T-cell (primary cell): ENCODE results near the gene RALGAPB. TPM values are rescaled to one million over a fixed set of nuclear protein-coding genes. Genes with fewer than 3 reads are reported as not detected.

Experiments used
- ATAC-seq, 4 experiments: fragments of 200-7000 bp in 3 of 4; fragments of 150-1000 bp in 1 of 4; cut with Tn5 transposase; replicated peaks in 1 of 4; 1 replicate in 3 of 4; 2 replicates in 1 of 4; pipeline ENCODE4 v1.10.0; 2021; ENCODE audit warnings: moderate library complexity in 3 of 4, mild to moderate bottlenecking in 2 of 4, moderate number of reproducible peaks in 1 of 4
- CTCF ChIA-PET, 2 donors: fragments of 300-600 bp; sonication (Branson Sonifier 250); formaldehyde crosslinking; loops; one replicate each; lab custom pipeline; 2022; ENCODE audit warnings: antibody characterized with exemption in 2 of 2; lab: Charles Lee
- POLR2A ChIA-PET, 2 donors: fragments of 300-600 bp; sonication (Branson Sonifier 250); formaldehyde crosslinking; loops; one replicate each; lab custom pipeline; 2022; ENCODE audit warnings: antibody characterized with exemption in 2 of 2; lab: Charles Lee
- DNase-seq, 35 experiments: peaks; one replicate each; pipeline versions ENCODE4 v3.0.0 to v3.0.0-alpha.2; 2013 to 2023
- H3K27ac ChIP-seq: one replicate; pipeline ENCODE4 v1.5.1; 2013; ENCODE audit warnings: low read length
- H3K27me3 ChIP-seq, 2 experiments: replicated peaks in 1 of 2; 1 replicate in 1 of 2; 2 replicates in 1 of 2; pipeline versions ENCODE4 v1.6.1 to v1.7.0; 2013; ENCODE audit warnings: low read length in 1 of 2, mixed read lengths in 1 of 2; ENCODE audit not compliant: control insufficient read depth in 2 of 2, insufficient read depth in 2 of 2; ENCODE audit errors: extremely low read depth in 1 of 2
- H3K36me3 ChIP-seq, 2 donors: 1 replicate in 1 of 2; 2 replicates in 1 of 2; pipeline versions ENCODE4 v1.6.1 to v1.7.0; 2013; ENCODE audit warnings: low read length in 1 of 2; ENCODE audit not compliant: control insufficient read depth in 2 of 2, insufficient read depth in 1 of 2; ENCODE audit errors: extremely low read depth in 1 of 2
- H3K4me1 ChIP-seq, 2 experiments: 1 replicate in 1 of 2; 2 replicates in 1 of 2; pipeline versions ENCODE4 v1.6.1 to v1.7.0; 2013; ENCODE audit warnings: low read length in 2 of 2, mixed read lengths in 1 of 2; ENCODE audit not compliant: insufficient read depth in 2 of 2, control insufficient read depth in 1 of 2; ENCODE audit errors: extremely low read depth in 1 of 2
- H3K4me3 ChIP-seq, 2 donors: 1 replicate in 1 of 2; 2 replicates in 1 of 2; pipeline versions ENCODE4 v1.5.1 to v1.7.0; 2013; ENCODE audit warnings: mild to moderate bottlenecking in 2 of 2, low read length in 1 of 2, moderate library complexity in 1 of 2; ENCODE audit not compliant: control insufficient read depth in 1 of 2; ENCODE audit errors: extremely low read depth in 1 of 2
- H3K9me3 ChIP-seq: 2 replicates; pipeline ENCODE4 v1.7.0; 2013
- H3K27ac Mint-ChIP-seq, 2 donors: one replicate each; pipeline ENCODE4 v1.8.0; 2020 to 2021; ENCODE audit warnings: mild to moderate bottlenecking in 2 of 2, mixed read lengths in 2 of 2
- H3K27me3 Mint-ChIP-seq, 2 donors: one replicate each; pipeline ENCODE4 v1.8.0; 2021 to 2022; ENCODE audit warnings: mixed read lengths in 2 of 2
- H3K36me3 Mint-ChIP-seq: one replicate; pipeline ENCODE4 v1.8.0; 2021; ENCODE audit warnings: mixed read lengths
- H3K4me1 Mint-ChIP-seq, 3 donors: one replicate each; pipeline ENCODE4 v1.8.0; 2020 to 2022; ENCODE audit warnings: mixed read lengths in 3 of 3, mild to moderate bottlenecking in 1 of 3
- H3K4me3 Mint-ChIP-seq, 3 donors: one replicate each; pipeline ENCODE4 v1.8.0; 2020 to 2022; ENCODE audit warnings: mild to moderate bottlenecking in 3 of 3, mixed read lengths in 3 of 3, moderate library complexity in 3 of 3
- H3K9me3 Mint-ChIP-seq, 3 donors: one replicate each; pipeline ENCODE4 v1.8.0; 2020 to 2022; ENCODE audit warnings: mixed read lengths in 3 of 3
- WGBS: methylation state at CpG from one replicate; pipeline ENCODE4 v1.1.5; 2013; ENCODE audit warnings: missing lambda C conversion rate; ENCODE audit not compliant: insufficient coverage; 5-methylcytosine and 5-hydroxymethylcytosine counted together
- total RNA-seq, 35 experiments: library from RNA in 6 of 35; stranded (reverse) in 6 of 35; fragments of 120-200 nt in 1 of 35; gene quantifications; one replicate each; pipeline versions ENCODE4 v1.2.1 to v1.2.4 and lab custom pipeline; 2013 to 2026

The RALGAPB gene
- total RNA-seq, 5 donors from 2014 or later (not counting 1 experiment from before 2014, with no cell fraction given) = 42.7 to 50.1 (median 46.1) TPM

GRCh38 chr20:38441916-38442315 is 30.7 kb upstream of the RALGAPB start:
- no peak overlapping the region for H3K4me3 ChIP-seq
- no peaks in the 10 kb centered on the region for H3K36me3 ChIP-seq
- DNase-seq = no peak
- peaks cover 0 to 23% of the 10 kb centered on the region in 2 experiments for H3K27me3 ChIP-seq
- H3K4me1 ChIP-seq = peaks cover 0 to 12% of the 10 kb centered on the region in 2 experiments
- Mint-ChIP-seq H3K27me3 (peaks cover 7 to 16% of the 10 kb centered on the region in 2 donors), H3K4me1 (peaks cover 7 to 11% (median 10%) of the 10 kb centered on the region in 3 donors), H3K9me3 (no peaks in the 10 kb centered on the region), H3K4me3 (no peak overlapping the region), H3K36me3 (no peaks in the 10 kb centered on the region), H3K27ac (no peak overlapping the region)
- 77% methylated on average over 9 of the region's 9 CpGs for WGBS
- ChIA-PET CTCF (no interaction called here), POLR2A (no interaction called here)
- no peaks in the 10 kb centered on the region for H3K9me3 ChIP-seq
- no peak for ATAC-seq
- no peak overlapping the region for H3K27ac ChIP-seq

GRCh38 chr20:38445381-38445796 is 27.3 kb upstream of the RALGAPB start:
- H3K36me3 Mint-ChIP-seq = peaks cover 17% of the 10 kb centered on the region
- CTCF ChIA-PET = interaction anchor here (1.0 to 3.2 kb wide), 7 partner anchors 11 to 47 kb away, joined by 3 to 72 read pairs (median 3); partner anchors contain the start of genes SNHG17 (in 2 of the 2) and RALGAPB (in 1 of the 2)
- 90% methylated on average over 2 of the region's 3 CpGs for whole genome bisulfite sequencing
- H3K4me1 ChIP-seq = peaks cover 0 to 19% of the 10 kb centered on the region in 2 experiments
- no peak overlapping the region for H3K27ac ChIP-seq
- H3K27me3 Mint-ChIP-seq = peaks cover 7 to 10% of the 10 kb centered on the region in 2 donors
- POLR2A ChIA-PET = interaction anchor here in 1 of 2 donors (3.2 kb wide), 1 partner anchor 11 kb away, joined by 23 read pairs; the partner anchor contains the start of gene SNHG17
- H3K9me3 Mint-ChIP-seq = no peaks in the 10 kb centered on the region
- no peak for ATAC-seq
- no peak overlapping the region for H3K27ac Mint-ChIP-seq
- H3K4me3 Mint-ChIP-seq = no peak overlapping the region
- peaks cover 0 to 8% of the 10 kb centered on the region in 2 donors for H3K36me3 ChIP-seq
- H3K27me3 ChIP-seq = peaks cover 0 to 16% of the 10 kb centered on the region in 2 experiments
- no peaks in the 10 kb centered on the region for H3K9me3 ChIP-seq
- H3K4me1 Mint-ChIP-seq = peaks cover 27 to 31% (median 29%) of the 10 kb centered on the region in 3 donors
- no peak overlapping the region for H3K4me3 ChIP-seq
- DNase-seq = no peak

- Histone ChIP-seq H3K4me3 (peak overlapping the region; percentile 73 to 75), H3K27ac (peak overlapping the region; percentile 70), H3K4me1 (peaks cover 0 to 19% of the 10 kb centered on the region in 2 experiments), H3K27me3 (peaks cover 0 to 11% of the 10 kb centered on the region in 2 experiments), H3K9me3 (no peaks in the 10 kb centered on the region), H3K36me3 (peaks cover 0 to 11% of the 10 kb centered on the region in 2 donors)
- WGBS = 79% methylated on average over 5 of the region's 6 CpGs
- Mint-ChIP-seq H3K4me1 (peaks cover 27 to 31% (median 29%) of the 10 kb centered on the region in 3 donors), H3K27ac (peak overlapping the region; percentile 81 to 86), H3K27me3 (peaks cover 6 to 7% of the 10 kb centered on the region in 2 donors), H3K4me3 (peak overlapping the region; percentile 83 to 89 (median 87)), H3K36me3 (peaks cover 23% of the 10 kb centered on the region), H3K9me3 (no peaks in the 10 kb centered on the region)
- ATAC-seq (peak in 1 of 4 experiments; percentile 48), DNase-seq (no peak)
- ChIA-PET POLR2A (interaction anchor here (0.6 to 3.2 kb wide), 4 partner anchors 11 to 34 kb away, joined by 3 to 23 read pairs (median 4); partner anchors contain the start of genes RALGAPB (in 1 of the 2) and SNHG17 (in 1 of the 2)), CTCF (interaction anchor here (0.6 to 3.2 kb wide), 12 partner anchors 8 to 128 kb away, joined by 3 to 72 read pairs (median 3); partner anchors contain the start of genes SNHG17 (in 2 of the 2) and RALGAPB (in 1 of the 2))
Observed at GRCh38 chr20:38445901-38446425, 26.7 kb upstream of the RALGAPB start.

GRCh38 chr20:38446441-38447209 is 26.0 kb upstream of the RALGAPB start:
- H3K9me3 Mint-ChIP-seq = no peaks in the 10 kb centered on the region
- CTCF ChIA-PET = interaction anchor here (0.6 to 3.2 kb wide), 14 partner anchors 9 to 127 kb away, joined by 3 to 72 read pairs (median 3); partner anchors contain the start of genes SNHG17 (in 2 of the 2) and RALGAPB (in 1 of the 2)

GRCh38 chr20:38447251-38447661 is 25.4 kb upstream of the RALGAPB start:
- peaks cover 27 to 31% (median 29%) of the 10 kb centered on the region in 3 donors for H3K4me1 Mint-ChIP-seq
- peak overlapping the region; percentile 83 to 89 (median 87) for H3K4me3 Mint-ChIP-seq
- DNase-seq (no peak), ATAC-seq (no peak)
- WGBS = 70% methylated on average over 11 of the region's 12 CpGs
- ChIA-PET CTCF (interaction anchor here (0.6 to 3.2 kb wide), 6 partner anchors 10 to 25 kb away, joined by 3 to 72 read pairs (median 16); partner anchors contain the start of genes SNHG17 (in 2 of the 2) and RALGAPB (in 1 of the 2)), POLR2A (interaction anchor here (0.6 to 3.2 kb wide), 6 partner anchors 10 to 564 kb away, joined by 3 to 23 read pairs (median 4); partner anchors contain the start of gene SNHG17 (in 1 of the 2))
- peak overlapping the region; percentile 73 to 75 for H3K4me3 ChIP-seq
- no peaks in the 10 kb centered on the region for H3K9me3 Mint-ChIP-seq
- H3K4me1 ChIP-seq = peaks cover 0 to 19% of the 10 kb centered on the region in 2 experiments
- H3K27ac ChIP-seq = peak overlapping the region; percentile 70
- no peaks in the 10 kb centered on the region for H3K9me3 ChIP-seq
- H3K27ac Mint-ChIP-seq = peak overlapping the region; percentile 73 to 81
- H3K36me3 ChIP-seq = peaks cover 0 to 12% of the 10 kb centered on the region in 2 donors
- H3K27me3 ChIP-seq = peaks cover 0 to 5% of the 10 kb centered on the region in 2 experiments
- peaks cover 0 to under 1% of the 10 kb centered on the region in 2 donors for H3K27me3 Mint-ChIP-seq
- H3K36me3 Mint-ChIP-seq = peaks cover 28% of the 10 kb centered on the region

More at GRCh38 chr20:38446441-38447209, 26.0 kb upstream of the RALGAPB start:
- Histone ChIP-seq H3K36me3 (peaks cover 0 to 12% of the 10 kb centered on the region in 2 donors), H3K4me3 (peak overlapping the region; percentile 73 to 75), H3K9me3 (no peaks in the 10 kb centered on the region), H3K27ac (peak overlapping the region; percentile 70), H3K4me1 (peaks cover 0 to 19% of the 10 kb centered on the region in 2 experiments), H3K27me3 (peaks cover 0 to 8% of the 10 kb centered on the region in 2 experiments)
- H3K36me3 Mint-ChIP-seq = peaks cover 28% of the 10 kb centered on the region
- ATAC-seq (peak; percentile 95 to 98 (median 97)), DNase-seq (peak; percentile 79 to 96 (median 89))
- POLR2A ChIA-PET = interaction anchor here (0.6 to 3.2 kb wide), 8 partner anchors 9 to 564 kb away, joined by 3 to 23 read pairs (median 4); partner anchors contain the start of genes RALGAPB (in 1 of the 2) and SNHG17 (in 1 of the 2)
- peaks cover 4 to 7% of the 10 kb centered on the region in 2 donors for H3K27me3 Mint-ChIP-seq
- peak overlapping the region; percentile 81 to 86 for H3K27ac Mint-ChIP-seq
- peak overlapping the region; percentile 83 to 89 (median 87) for H3K4me3 Mint-ChIP-seq
- 3% methylated on average over 55 of the region's 56 CpGs for whole genome bisulfite sequencing
- H3K4me1 Mint-ChIP-seq = peaks cover 27 to 31% (median 29%) of the 10 kb centered on the region in 3 donors
